Heart left ventricle (tissue), 16 donors: ENCODE measurements around the gene PSMD14. TPM values are rescaled to one million over a fixed set of nuclear protein-coding genes. Genes with fewer than 3 reads are reported as not detected.

Source experiments
- ATAC-seq, 4 donors: fragments of 200-7000 bp; cut with Tn5 transposase; one replicate each; pipeline ENCODE4 v1.9.1; 2020 to 2022; ENCODE audit warnings: moderate library complexity in 4 of 4, mild to moderate bottlenecking in 3 of 4, moderate number of reproducible peaks in 1 of 4
- DNase-seq, 5 donors: peaks; one replicate each; pipeline ENCODE4 v3.0.0-alpha.2; 2020
- H3K27ac ChIP-seq, 12 donors: fragments of 200-600 bp; sonication (generic) in 4 of 12; one replicate each; pipeline versions ENCODE4 v1.5.0 to v1.8.0; 2016 to 2022; ENCODE audit warnings: mild to moderate bottlenecking in 2 of 12
- H3K27me3 ChIP-seq, 9 donors: fragments of 200-600 bp; sonication (generic) in 2 of 9; one replicate each; pipeline versions ENCODE4 v1.5.1 to v1.8.0; 2016 to 2022; ENCODE audit warnings: mild to moderate bottlenecking in 3 of 9
- H3K36me3 ChIP-seq, 9 donors: fragments of 200-600 bp; sonication (generic) in 2 of 9; one replicate each; pipeline versions ENCODE4 v1.5.0 to v1.8.0; 2018 to 2022; ENCODE audit warnings: mild to moderate bottlenecking in 2 of 9
- H3K4me1 ChIP-seq, 12 donors: fragments of 200-600 bp; sonication (generic) in 4 of 12; one replicate each; pipeline versions ENCODE4 v1.5.0 to v1.8.0; 2016 to 2022; ENCODE audit warnings: mild to moderate bottlenecking in 3 of 12
- H3K4me3 ChIP-seq, 12 donors: fragments of 200-600 bp; sonication (generic) in 4 of 12; one replicate each; pipeline versions ENCODE4 v1.5.0 to v1.8.0; 2017 to 2022; ENCODE audit warnings: mild to moderate bottlenecking in 9 of 12, moderate library complexity in 4 of 12
- H3K9me3 ChIP-seq, 12 donors: fragments of 200-600 bp; sonication (generic) in 4 of 12; one replicate each; pipeline versions ENCODE4 v1.5.0 to v1.8.0; 2016 to 2022; ENCODE audit warnings: mild to moderate bottlenecking in 1 of 12
- CTCF ChIP-seq, 12 donors: fragments of 200-600 bp; sonication (generic) in 4 of 12; IDR thresholded peaks; one replicate each; pipeline versions ENCODE4 v1.5.0 to v1.8.0; 2018 to 2022; ENCODE audit warnings: antibody characterized with exemption in 12 of 12, mild to moderate bottlenecking in 5 of 12
- POLR2A ChIP-seq, 2 donors: fragments of 450-650 bp; IDR thresholded peaks; one replicate each; pipeline ENCODE4 v1.6.1; 2017; ENCODE audit warnings: antibody characterized with exemption in 2 of 2, mild to moderate bottlenecking in 2 of 2, moderate library complexity in 2 of 2
- WGBS, 4 donors: extraction: QIAGEN DNeasy Blood & Tissue Kit in 2 of 4; methylation state at CpG; one replicate each; pipeline versions ENCODE4 v1.1.5 to v1.1.7; 2013 to 2018; 5-methylcytosine and 5-hydroxymethylcytosine counted together
- intact Hi-C, 10 donors: fragments of 100-400 bp; cut with DNase I; formaldehyde crosslinking; loops; one replicate each; pipeline versions ENCODE4 v1.11.1 to v1.14.2; 2022
- polyA plus RNA-seq, 2 donors: library from polyadenylated mRNA; stranded (reverse); fragments of 200-250 nt; gene quantifications; one replicate each; pipeline ENCODE4 v1.2.3, GENCODE V29; 2013
- total RNA-seq, 9 donors: library from RNA; depleted of rRNA in 2 of 9; stranded (reverse); fragments of >200 nt in 2 of 9; fragmentation: NEBNext Ultra II Directional in 3 of 9; extraction: Animal tissue kit (Norgen Biotek cat#: 25700) in 3 of 9; gene quantifications; one replicate each; pipeline versions ENCODE4 v1.1.0 to v1.2.4, GENCODE V29; 2016 to 2023
- donor health status: ischemic (EF 13 %, LVEDD 7.1; RV severe dilation, severe dysfunction).
- donor health status: healthy with polysubstance abuse.
- donor health status: DM: no; HTN: yes; CAD: no.
- donor health status: DM: no; HTN: no; CAD: no.
- donor health status: ischemic (EF 25% LVEDD 6.9; RV normal size, moderate dysfunction).
- donor health status: ischemic (EF 25% LVEDD 5.7; RV mildly dilated, moderate dysfunction).
- donor health status: healthy.
- donor health status: DM: yes; HTN: yes; CAD: no.
- donor health status: ischemic (EF 35%, LVEDD 5.7; RV mildly dilated, moderate dysfunction).
- donor health status: nonischemic (EF 11% LVEDD 7.7; RV severe dilation, severe dysfunction).
- donor health status: DM: yes; HTN: yes; CAD: no.
- donor health status: PGD.
- donor health status: ischemic (EF 29% LVEDD 5.4; RV normal size, mild dysfunction).
- donor health status: nonischemic (EF 23%, LVEDD 6.1; RV moderate dilation, normal function).

The PSMD14 gene
- total and polyA plus RNA-seq, 11 donors = 22.9 to 87.7 (median 46.1) TPM

- no peaks in the 10 kb centered on the region for H3K27me3 ChIP-seq
- H3K27ac ChIP-seq = no peak overlapping the region
- DNase-seq (no peak), ATAC-seq (no peak)
- TF ChIP-seq CTCF (IDR thresholded peaks at IDR 0.05) = no peak
- no peak for TF ChIP-seq POLR2A (IDR thresholded peaks at IDR 0.05)
- H3K4me3 ChIP-seq = no peak overlapping the region
- intact Hi-C loops = no loop called here
- H3K9me3 ChIP-seq = no peaks in the 10 kb centered on the region
- H3K36me3 ChIP-seq = peaks cover 0 to 18% (median 10%) of the 10 kb centered on the region in 9 donors
- WGBS, 4 donors = 90 to 93% (median 91%) methylated on average over 3 of the region's 3 CpGs
- peaks cover 0 to 9% (median 0%) of the 10 kb centered on the region in 12 donors for H3K4me1 ChIP-seq
These were observed 73.3 kb downstream of the PSMD14 start for GRCh38 chr2:161381546-161381945.

DNA sequence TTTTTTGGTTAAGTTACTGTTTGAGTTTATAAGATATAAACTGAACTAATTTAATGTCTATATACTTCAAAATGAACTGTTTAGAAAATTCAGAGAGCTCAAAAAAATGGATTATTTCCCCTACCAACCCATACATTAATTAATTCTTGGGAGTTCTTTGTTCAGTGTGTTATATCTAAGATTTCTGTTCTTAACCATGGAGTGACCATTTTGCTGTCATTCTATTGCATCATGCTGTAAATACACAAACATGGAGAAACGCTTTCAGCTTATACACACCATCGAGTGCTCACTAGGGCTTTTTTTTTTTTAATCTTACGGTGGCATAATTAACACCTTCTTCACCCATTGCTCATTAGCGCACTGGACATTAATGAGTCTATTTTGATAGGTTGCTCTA lies 74.5 kb downstream of the PSMD14 start:
- no peak for ATAC-seq
- intact Hi-C loops = no loop called here
- WGBS, 4 donors = 92 to 96% (median 96%) methylated on average over 4 of the region's 4 CpGs
- no peak overlapping the region for H3K4me3 ChIP-seq
- H3K4me1 ChIP-seq = peaks cover 0 to 9% (median 0%) of the 10 kb centered on the region in 12 donors
- H3K36me3 ChIP-seq = peaks cover 0 to 25% (median 10%) of the 10 kb centered on the region in 9 donors
- no peak overlapping the region for H3K27ac ChIP-seq
- H3K9me3 ChIP-seq = no peaks in the 10 kb centered on the region
- DNase-seq = no peak
- H3K27me3 ChIP-seq = no peaks in the 10 kb centered on the region
- TF ChIP-seq POLR2A (IDR thresholded peaks at IDR 0.05) (no peak), CTCF (IDR thresholded peaks at IDR 0.05) (no peak)

GRCh38 chr2:161384864-161385263 lies 76.6 kb downstream of the PSMD14 start:
- Histone ChIP-seq H3K4me3 (no peak overlapping the region), H3K4me1 (peaks cover 0 to 3% (median 0%) of the 10 kb centered on the region in 12 donors), H3K36me3 (peaks cover 0 to 22% (median 10%) of the 10 kb centered on the region in 9 donors), H3K27me3 (no peaks in the 10 kb centered on the region), H3K9me3 (no peaks in the 10 kb centered on the region), H3K27ac (no peak overlapping the region)
- no peak for ATAC-seq
- TF ChIP-seq CTCF (IDR thresholded peaks at IDR 0.05) (no peak), POLR2A (IDR thresholded peaks at IDR 0.05) (no peak)
- intact Hi-C loops = no loop called here
- DNase-seq = no peak

GRCh38 chr2:161386228-161386824 lies 78.1 kb downstream of the PSMD14 start:
- intact Hi-C loops = no loop called here
- H3K4me1 ChIP-seq = no peaks in the 10 kb centered on the region
- H3K9me3 ChIP-seq = no peaks in the 10 kb centered on the region
- H3K27ac ChIP-seq = no peak overlapping the region
- no peak overlapping the region for H3K4me3 ChIP-seq
- DNase-seq (no peak), ATAC-seq (no peak)
- no peak for TF ChIP-seq POLR2A (IDR thresholded peaks at IDR 0.05)
- TF ChIP-seq CTCF (IDR thresholded peaks at IDR 0.05) = no peak
- no peaks in the 10 kb centered on the region for H3K27me3 ChIP-seq
- peaks cover 0 to 23% (median 20%) of the 10 kb centered on the region in 9 donors for H3K36me3 ChIP-seq
- 89 to 98% (median 95%) methylated on average over 2 of the region's 2 CpGs for WGBS, 4 donors
